Vagina (tissue), 2 donors: ENCODE measurements around the gene KRT84. TPM values are rescaled to one million over a fixed set of nuclear protein-coding genes. Genes with fewer than 3 reads are reported as not detected.

Source experiments
- DNase-seq, 2 donors: peaks; one replicate each; pipeline ENCODE4 v3.0.0-alpha.2; 2017; ENCODE audit errors: extremely low spot score in 2 of 2
- H3K27ac ChIP-seq: fragments of 200-600 bp; sonication (generic); one replicate; pipeline ENCODE4 v1.5.1; 2019
- H3K27me3 ChIP-seq: fragments of 200-600 bp; sonication (generic); one replicate; pipeline ENCODE4 v1.5.1; 2019
- H3K36me3 ChIP-seq, 2 donors: fragments of 200-600 bp; sonication (generic); one replicate each; pipeline ENCODE4 v1.5.1; 2017 to 2019
- H3K4me1 ChIP-seq: fragments of 200-600 bp; sonication (generic); one replicate; pipeline ENCODE4 v1.5.1; 2019
- H3K4me3 ChIP-seq, 2 donors: fragments of 200-600 bp; sonication (generic); 1 replicate in 1 of 2; 2 replicates in 1 of 2; pipeline ENCODE4 v1.5.1; 2016 to 2019
- H3K9me3 ChIP-seq: fragments of 200-600 bp; sonication (generic); one replicate; pipeline ENCODE4 v1.5.1; 2019
- CTCF ChIP-seq, 3 experiments: fragments of 450-650 bp in 2 of 3; fragments of 200-600 bp in 1 of 3; sonication (generic) in 1 of 3; IDR thresholded peaks; one replicate each; pipeline ENCODE4 v1.5.1; 2017 to 2019; ENCODE audit warnings: antibody characterized with exemption in 3 of 3, mild to moderate bottlenecking in 2 of 3, moderate library complexity in 2 of 3
- POLR2A ChIP-seq, 2 donors: fragments of 450-650 bp; IDR thresholded peaks; one replicate each; pipeline ENCODE4 v1.6.1; 2017; ENCODE audit warnings: antibody characterized with exemption in 2 of 2, mild to moderate bottlenecking in 2 of 2, moderate library complexity in 2 of 2
- POLR2AphosphoS5 ChIP-seq, 2 donors: sonication (generic); formaldehyde crosslinking; IDR thresholded peaks; one replicate each; pipeline ENCODE4 v1.9.0; 2017; ENCODE audit warnings: antibody characterized with exemption in 2 of 2, mild to moderate bottlenecking in 2 of 2, low read depth in 1 of 2; ENCODE audit not compliant: insufficient read depth in 1 of 2
- intact Hi-C: fragments of 100-400 bp; cut with DNase I; formaldehyde crosslinking; loops from one replicate; pipeline ENCODE4 v1.15.1; 2023
- total RNA-seq: library from RNA; depleted of rRNA; stranded (reverse); fragments of >200 nt; gene quantifications from one replicate; pipeline ENCODE4 v1.2.3, GENCODE V29; 2016

KRT84 gene
- total RNA-seq, 1 donor from 2014 or later, result not detected

DNA sequence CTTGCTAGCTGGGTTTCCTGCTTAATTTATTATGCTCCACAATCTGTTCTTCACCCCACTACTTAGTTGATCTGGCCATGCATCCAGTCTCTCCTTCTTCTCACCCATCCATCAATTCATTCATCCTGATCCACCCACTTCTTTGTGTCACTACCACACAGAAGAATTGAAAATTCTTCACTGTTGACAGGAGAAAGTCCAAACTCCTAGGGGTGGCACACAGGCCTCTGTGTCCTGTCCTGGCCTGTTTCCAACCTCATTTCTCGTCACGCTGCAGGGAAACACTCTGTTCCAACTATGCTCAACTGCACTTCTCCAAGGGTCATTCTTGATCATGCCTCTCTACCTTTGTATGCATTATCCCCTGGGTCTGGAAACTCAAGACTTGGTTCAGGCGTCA, 53.6 kb downstream of the KRT84 start:
- Histone ChIP-seq H3K4me3 (no peak overlapping the region), H3K27me3 (no peaks in the 10 kb centered on the region), H3K36me3 (no peaks in the 10 kb centered on the region), H3K4me1 (peaks cover 7% of the 10 kb centered on the region), H3K27ac (no peak overlapping the region), H3K9me3 (no peaks in the 10 kb centered on the region)
- no peak for DNase-seq
- no peak for TF ChIP-seq POLR2A (IDR thresholded peaks at IDR 0.05)
- TF ChIP-seq POLR2AphosphoS5 (IDR thresholded peaks at IDR 0.05; ENCODE audit: insufficient read depth in 1 of 2, low read depth in 1 of 2), result no peak
- no peak for TF ChIP-seq CTCF (IDR thresholded peaks at IDR 0.05)
- intact Hi-C loops, result no loop called here

GRCh38 chr12:52331039-52331438, 54.4 kb downstream of the KRT84 start:
- no peaks in the 10 kb centered on the region for H3K9me3 ChIP-seq
- TF ChIP-seq POLR2A (IDR thresholded peaks at IDR 0.05) (no peak), CTCF (IDR thresholded peaks at IDR 0.05) (no peak), POLR2AphosphoS5 (IDR thresholded peaks at IDR 0.05; ENCODE audit: insufficient read depth in 1 of 2, low read depth in 1 of 2) (no peak)
- no peaks in the 10 kb centered on the region for H3K36me3 ChIP-seq
- peaks cover 7% of the 10 kb centered on the region for H3K4me1 ChIP-seq
- H3K27ac ChIP-seq, result no peak overlapping the region
- DNase-seq, result no peak
- intact Hi-C loops, result no loop called here
- no peak overlapping the region for H3K4me3 ChIP-seq
- no peaks in the 10 kb centered on the region for H3K27me3 ChIP-seq

DNA sequence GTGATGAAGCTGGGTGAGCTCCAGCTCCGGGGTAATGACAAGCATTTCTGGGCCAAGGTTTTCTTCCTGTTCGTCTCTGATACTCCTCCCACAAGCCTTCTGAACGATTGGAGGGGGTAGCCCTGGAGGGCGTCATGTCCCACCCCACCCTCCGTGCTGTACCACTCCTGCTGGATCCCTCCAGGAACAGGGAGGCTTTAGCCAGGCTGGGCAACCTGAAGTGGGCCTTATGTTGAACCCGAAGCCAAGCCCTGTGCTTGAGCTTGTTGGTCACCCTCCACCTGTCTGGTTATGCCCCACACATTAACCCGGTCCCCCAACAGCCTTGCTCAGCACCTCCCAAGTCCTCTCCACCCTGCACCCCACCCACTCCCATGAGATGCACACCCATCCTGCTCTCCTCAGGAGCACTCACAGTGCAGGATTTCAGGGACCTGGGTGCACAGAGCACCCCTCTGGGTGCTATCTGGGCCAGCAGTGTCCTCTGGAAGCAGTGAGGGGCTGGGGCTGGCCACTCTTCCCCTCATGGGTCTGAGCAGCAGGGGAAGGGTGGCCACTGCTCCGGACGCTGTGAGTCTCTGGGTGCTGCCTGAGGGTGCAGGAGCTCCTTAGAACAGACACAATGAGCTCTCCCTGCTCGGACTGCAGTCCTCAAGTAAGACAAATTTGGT, 57.5 kb downstream of the KRT84 start:
- intact Hi-C loops, result loop anchor here (5.0 kb wide), 1 partner anchor 171 kb away; no protein-coding TSS in a partner anchor
- TF ChIP-seq POLR2AphosphoS5 (IDR thresholded peaks at IDR 0.05; ENCODE audit: insufficient read depth in 1 of 2, low read depth in 1 of 2) (no peak), POLR2A (IDR thresholded peaks at IDR 0.05) (no peak), CTCF (IDR thresholded peaks at IDR 0.05) (no peak)
- H3K36me3 ChIP-seq, result no peaks in the 10 kb centered on the region

More for the DNA sequence above, 57.5 kb downstream of the KRT84 start:
- H3K9me3 ChIP-seq, result no peaks in the 10 kb centered on the region
- H3K4me1 ChIP-seq, result peaks cover 7% of the 10 kb centered on the region
- no peak for DNase-seq
- no peak overlapping the region for H3K27ac ChIP-seq
- H3K27me3 ChIP-seq, result no peaks in the 10 kb centered on the region
- no peak overlapping the region for H3K4me3 ChIP-seq

Other genes with a start within 250 kb of the KRT84 start
- 7.9 TPM for gene KRT80, start 193.6 kb downstream of the KRT84 start, total RNA-seq
- gene KRT7, start 152.4 kb downstream of the KRT84 start, total RNA-seq, result 7.6 TPM
- gene KRT86, start 111.0 kb downstream of the KRT84 start, total RNA-seq, result not detected
- not detected for gene KRT81, start 94.1 kb downstream of the KRT84 start, total RNA-seq
- not detected for gene KRT83, start 64.3 kb downstream of the KRT84 start, total RNA-seq
- gene KRT85, start 18.2 kb downstream of the KRT84 start, total RNA-seq, result not detected
- not detected for gene KRT82, start 20.7 kb upstream of the KRT84 start, total RNA-seq
- not detected for gene KRT75, start 48.7 kb upstream of the KRT84 start, total RNA-seq
- gene KRT6B, start 66.5 kb upstream of the KRT84 start, total RNA-seq, result 184 TPM
- 257 TPM for gene KRT6C, start 88.2 kb upstream of the KRT84 start, total RNA-seq
- 7,258 TPM for gene KRT6A, start 107.6 kb upstream of the KRT84 start, total RNA-seq
- gene KRT5, start 134.7 kb upstream of the KRT84 start, total RNA-seq, result 4,247 TPM
- gene KRT71, start 167.5 kb upstream of the KRT84 start, total RNA-seq, result not detected
- gene KRT74, start 188.2 kb upstream of the KRT84 start, total RNA-seq, result not detected
- gene KRT72, start 215.8 kb upstream of the KRT84 start, total RNA-seq, result not detected
- not detected for gene KRT73, start 232.9 kb upstream of the KRT84 start, total RNA-seq